ENCODE data around the gene UNG.

DNA sequence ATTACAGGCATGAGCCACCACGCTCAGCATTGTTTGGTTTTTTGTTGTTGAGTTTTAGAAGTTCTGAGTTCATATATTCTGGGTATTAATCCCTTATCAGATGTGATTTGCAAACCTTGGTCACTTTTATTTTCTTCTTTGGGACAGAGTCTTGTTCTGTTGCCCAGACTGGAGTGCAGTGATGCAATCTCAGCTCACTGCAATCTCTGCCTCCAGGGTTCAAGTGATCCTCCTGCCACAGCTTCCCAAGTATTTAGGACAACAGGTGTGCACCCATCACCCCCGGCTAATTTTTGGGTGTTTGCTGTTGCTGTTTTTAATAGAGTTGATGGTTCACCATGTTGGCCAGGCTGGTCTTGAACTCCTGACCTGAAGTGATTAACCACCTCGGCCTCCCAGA is 33.3 kb upstream of the UNG start:
- TF ChIP-seq, protein P1, sequence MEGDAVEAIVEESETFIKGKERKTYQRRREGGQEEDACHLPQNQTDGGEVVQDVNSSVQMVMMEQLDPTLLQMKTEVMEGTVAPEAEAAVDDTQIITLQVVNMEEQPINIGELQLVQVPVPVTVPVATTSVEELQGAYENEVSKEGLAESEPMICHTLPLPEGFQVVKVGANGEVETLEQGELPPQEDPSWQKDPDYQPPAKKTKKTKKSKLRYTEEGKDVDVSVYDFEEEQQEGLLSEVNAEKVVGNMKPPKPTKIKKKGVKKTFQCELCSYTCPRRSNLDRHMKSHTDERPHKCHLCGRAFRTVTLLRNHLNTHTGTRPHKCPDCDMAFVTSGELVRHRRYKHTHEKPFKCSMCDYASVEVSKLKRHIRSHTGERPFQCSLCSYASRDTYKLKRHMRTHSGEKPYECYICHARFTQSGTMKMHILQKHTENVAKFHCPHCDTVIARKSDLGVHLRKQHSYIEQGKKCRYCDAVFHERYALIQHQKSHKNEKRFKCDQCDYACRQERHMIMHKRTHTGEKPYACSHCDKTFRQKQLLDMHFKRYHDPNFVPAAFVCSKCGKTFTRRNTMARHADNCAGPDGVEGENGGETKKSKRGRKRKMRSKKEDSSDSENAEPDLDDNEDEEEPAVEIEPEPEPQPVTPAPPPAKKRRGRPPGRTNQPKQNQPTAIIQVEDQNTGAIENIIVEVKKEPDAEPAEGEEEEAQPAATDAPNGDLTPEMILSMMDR (IDR thresholded peaks at IDR 0.05), result no peak
- no peak for TF ChIP-seq POLR2A (IDR thresholded peaks at IDR 0.05)

Data from heart left ventricle (tissue), 13 donors.